Skin epidermis (tissue), 12 donors: ENCODE results near the gene PDF.
"Not testable (repeated sequence)": the region's sequence is repeated elsewhere in the genome, so short reads cannot be mapped to it uniquely, and the experiment has no call there.

Source experiments
- H3K27ac ChIP-seq, 21 experiments: fragments of 200-600 bp; sonication (generic) in 11 of 21; one replicate each; pipeline ENCODE4 v1.5.0; 2020; ENCODE audit warnings: mild to moderate bottlenecking in 3 of 21, inconsistent platforms in 2 of 21, moderate library complexity in 2 of 21
- H3K4me3 ChIP-seq, 7 experiments: fragments of 200-600 bp; sonication (generic) in 2 of 7; one replicate each; pipeline ENCODE4 v1.5.0; 2020; ENCODE audit warnings: inconsistent platforms in 2 of 7, mild to moderate bottlenecking in 2 of 7, moderate library complexity in 1 of 7

PDF gene, protein sequence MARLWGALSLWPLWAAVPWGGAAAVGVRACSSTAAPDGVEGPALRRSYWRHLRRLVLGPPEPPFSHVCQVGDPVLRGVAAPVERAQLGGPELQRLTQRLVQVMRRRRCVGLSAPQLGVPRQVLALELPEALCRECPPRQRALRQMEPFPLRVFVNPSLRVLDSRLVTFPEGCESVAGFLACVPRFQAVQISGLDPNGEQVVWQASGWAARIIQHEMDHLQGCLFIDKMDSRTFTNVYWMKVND

DNA sequence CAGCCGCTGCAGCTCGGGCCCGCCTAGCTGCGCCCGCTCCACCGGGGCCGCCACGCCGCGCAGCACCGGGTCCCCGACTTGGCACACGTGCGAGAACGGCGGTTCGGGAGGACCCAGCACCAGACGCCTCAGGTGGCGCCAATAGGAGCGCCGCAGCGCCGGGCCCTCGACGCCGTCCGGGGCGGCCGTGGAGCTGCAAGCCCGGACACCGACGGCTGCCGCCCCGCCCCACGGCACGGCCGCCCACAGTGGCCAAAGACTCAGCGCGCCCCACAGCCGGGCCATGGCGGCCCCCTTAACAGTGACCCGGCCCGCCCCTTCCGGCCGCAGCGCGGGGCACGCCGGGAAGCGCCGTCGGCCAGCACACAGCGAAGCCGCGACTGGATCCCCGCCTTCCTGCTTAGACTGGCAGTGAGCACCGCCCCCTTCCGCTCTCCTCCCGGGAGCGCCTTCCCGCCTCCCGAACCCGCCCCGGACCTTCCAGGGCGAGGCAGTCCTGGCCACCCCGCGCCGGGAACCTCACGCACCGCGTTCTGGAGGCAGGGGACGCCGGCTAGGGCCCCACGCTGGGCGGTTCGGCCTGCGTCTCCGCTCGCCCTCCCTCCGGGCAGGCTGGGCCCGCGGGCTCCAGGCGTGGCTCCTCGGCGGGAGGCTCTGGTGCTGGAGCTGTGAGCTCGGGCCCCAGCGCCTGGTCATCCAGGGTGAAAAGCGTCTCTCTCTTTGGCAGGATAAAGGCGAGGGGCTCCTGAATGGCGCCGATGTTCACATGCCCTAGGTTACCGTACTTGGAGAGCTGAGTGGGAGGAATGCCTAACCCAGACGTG is at the start of gene PDF:
PDF (minus strand) TSS at position 303 of the 824 bp plus-strand sequence; CDS start at position 285, 18 bp downstream.
- peak within 1 kb of the TSS; percentile 75 to 100 (median 93) for H3K4me3 ChIP-seq
- peak within 1 kb of the TSS; percentile 56 to 97 (median 91) for H3K27ac ChIP-seq

DNA sequence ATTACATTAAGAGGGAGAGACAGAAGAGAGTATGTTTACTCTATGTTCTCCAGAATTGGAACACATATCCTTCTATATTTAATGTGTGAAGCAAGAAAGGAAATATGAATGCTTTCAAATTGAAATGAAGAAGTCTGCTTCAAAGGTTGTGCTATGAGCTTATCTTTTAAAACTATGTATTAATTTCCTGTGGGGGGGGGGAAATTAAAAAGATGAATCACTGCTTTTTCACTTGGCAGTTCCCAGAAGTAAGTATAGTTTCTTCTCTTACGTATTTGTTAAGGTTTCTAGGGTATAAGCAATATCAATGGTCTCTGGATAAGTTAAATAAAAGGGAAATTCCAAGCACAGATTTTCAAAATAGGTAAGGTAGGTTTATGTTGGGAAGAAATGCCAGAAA is 48.4 kb upstream of the PDF start:
- no peak overlapping the region for H3K4me3 ChIP-seq
- no peak overlapping the region for H3K27ac ChIP-seq

DNA sequence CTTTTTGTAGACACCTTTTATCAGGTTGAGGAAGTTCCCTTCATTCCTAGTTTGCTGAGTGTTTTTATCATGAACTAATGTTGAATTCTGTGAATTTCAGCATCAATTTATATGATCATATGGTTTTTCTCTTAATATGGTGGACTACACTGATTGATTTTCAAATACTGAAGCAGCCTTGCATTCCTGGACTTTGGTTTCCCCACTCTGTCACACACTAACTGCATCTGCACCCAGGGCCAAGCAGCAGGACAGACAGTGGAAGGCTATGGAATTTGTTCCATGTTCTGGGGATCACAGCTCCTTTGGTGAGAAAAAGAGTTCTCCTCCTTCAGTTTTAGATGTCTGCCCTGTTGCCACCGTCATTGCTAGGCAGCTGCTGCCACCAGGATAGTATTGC is 47.6 kb upstream of the PDF start:
- Histone ChIP-seq H3K27ac (no peak overlapping the region), H3K4me3 (no peak overlapping the region)

DNA sequence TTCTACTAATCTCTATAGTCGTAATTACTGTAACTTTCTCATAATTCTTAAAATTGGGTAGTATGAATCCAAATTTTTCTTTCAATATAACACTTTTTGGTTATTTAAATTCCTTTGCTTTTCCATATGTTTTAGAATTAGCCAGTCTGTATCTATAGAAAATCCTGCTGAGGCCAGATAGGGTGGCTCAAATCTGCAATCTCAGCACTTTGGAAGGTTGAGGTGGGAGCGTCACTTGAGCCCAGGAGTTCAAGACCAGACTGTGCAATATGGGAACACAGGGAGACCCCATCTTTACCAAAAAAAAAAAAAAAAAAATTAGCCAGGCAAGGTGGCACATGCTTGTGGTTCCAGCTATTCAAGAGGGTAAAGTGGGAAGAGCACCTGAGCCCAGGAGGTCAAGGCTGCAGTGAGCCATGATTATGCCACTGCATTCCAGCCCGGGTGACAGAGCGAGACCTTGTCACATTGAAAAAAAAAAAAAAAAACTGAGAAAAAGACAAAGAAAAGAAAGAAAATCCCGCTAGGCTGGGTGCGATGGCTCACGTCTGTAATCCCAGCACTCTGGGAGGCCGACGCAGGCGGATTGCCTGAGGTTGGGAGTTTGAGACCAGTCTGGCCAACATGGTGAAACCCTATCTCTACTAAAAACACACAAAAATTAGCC is 46.1 kb upstream of the PDF start:
- no peak overlapping the region for H3K4me3 ChIP-seq
- no peak overlapping the region for H3K27ac ChIP-seq

DNA sequence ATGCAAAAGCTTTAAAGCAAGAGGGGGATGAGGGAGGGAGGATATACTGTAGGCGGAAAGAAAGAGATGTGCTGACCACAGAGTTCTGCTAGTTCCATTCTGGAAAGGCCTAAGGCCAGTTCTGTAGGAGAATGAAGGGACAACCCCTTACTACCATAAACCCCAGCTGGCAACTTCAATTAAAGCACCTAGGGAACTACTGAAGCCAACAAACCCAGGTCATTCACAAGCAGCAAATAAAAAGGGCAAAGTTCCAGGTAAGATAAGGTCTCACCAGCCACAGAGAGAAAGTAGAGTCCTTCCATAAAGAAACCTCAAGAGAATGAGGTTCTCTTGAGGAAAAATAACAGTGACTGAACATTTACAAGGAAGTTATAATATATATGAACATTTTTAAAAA is 42.6 kb upstream of the PDF start:
- Histone ChIP-seq H3K4me3 (no peak overlapping the region), H3K27ac (no peak overlapping the region)

DNA sequence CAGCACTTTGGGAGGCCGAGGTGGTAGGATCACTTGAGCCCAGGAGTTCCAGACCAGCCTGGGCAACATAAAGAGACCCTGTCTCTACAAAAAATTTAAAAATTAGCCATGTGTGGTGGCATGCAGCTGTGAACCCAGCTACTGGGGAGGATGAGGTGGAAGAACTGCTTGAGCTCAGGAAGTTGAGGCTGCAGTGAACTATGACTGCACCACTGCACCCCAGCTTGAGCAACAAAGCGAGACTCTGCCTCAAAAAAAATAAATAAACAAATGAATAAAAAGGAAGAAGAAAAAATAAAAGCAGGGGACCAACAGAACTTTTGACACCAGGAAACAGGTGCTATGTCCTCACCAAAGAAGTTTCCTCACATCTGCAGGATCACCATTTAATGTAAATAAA is 41.2 kb upstream of the PDF start:
- H3K4me3 ChIP-seq, result no peak overlapping the region
- no peak overlapping the region for H3K27ac ChIP-seq

DNA sequence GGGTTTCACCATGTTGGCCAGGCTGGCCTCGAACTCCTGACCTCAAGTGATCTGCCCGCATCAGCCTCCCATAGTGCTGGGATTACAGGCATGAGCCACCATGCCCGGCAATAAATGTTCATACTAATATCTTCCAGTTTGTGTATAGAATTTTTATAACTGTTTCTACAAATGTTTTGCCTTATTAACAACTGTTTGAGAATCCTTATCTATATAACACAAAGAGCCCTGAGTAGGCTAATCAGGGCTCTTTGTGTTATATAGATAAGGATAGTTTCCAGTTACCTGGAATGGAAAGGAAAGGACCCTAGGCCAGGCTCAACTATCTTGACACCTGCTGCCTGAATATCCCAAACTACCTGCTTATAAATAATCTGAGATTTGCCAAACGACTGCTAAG is 38.5 kb upstream of the PDF start:
- H3K4me3 ChIP-seq, result no peak overlapping the region
- H3K27ac ChIP-seq, result no peak overlapping the region

DNA sequence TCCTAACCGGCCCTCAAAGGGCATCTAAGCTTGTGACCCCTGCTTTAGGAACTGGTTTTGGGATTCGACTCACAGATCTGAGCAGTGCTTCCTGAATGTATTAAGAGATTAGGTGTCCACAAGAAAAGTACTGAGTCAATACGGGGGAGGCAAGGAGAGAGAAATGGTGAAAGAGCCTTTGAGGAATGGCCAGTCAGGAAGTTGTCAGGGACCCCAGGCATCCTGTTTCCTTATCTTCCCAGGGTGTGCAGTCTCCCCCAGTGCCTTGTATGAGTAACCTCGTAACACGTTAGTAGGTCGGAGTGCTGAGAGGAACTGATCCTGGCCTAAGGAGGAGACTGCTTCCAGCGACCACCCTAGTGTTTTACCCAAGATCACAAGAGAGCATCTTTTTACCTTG is 37.6 kb upstream of the PDF start:
- no peak overlapping the region for H3K27ac ChIP-seq
- no peak overlapping the region for H3K4me3 ChIP-seq

DNA sequence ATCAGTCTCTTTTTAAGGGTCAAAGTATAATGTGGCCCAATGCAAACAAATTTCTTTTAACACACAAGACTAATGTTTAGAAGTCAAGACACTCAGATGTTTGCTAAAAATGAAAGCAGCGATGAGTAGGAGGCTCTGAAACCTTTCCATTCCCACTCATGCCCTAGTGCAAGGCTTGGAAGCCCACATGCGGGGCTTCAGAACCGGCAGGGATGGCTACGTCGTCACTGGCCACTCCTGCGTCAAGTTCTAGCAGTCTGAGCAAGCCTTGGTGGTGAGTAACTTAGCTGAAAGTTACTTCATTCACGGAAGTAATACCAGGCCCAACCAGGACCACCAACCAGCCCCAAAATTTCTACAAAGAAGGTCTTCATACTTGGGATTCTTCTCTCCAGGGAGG is 36.0 kb upstream of the PDF start:
- Histone ChIP-seq H3K27ac (no peak overlapping the region), H3K4me3 (no peak overlapping the region)

DNA sequence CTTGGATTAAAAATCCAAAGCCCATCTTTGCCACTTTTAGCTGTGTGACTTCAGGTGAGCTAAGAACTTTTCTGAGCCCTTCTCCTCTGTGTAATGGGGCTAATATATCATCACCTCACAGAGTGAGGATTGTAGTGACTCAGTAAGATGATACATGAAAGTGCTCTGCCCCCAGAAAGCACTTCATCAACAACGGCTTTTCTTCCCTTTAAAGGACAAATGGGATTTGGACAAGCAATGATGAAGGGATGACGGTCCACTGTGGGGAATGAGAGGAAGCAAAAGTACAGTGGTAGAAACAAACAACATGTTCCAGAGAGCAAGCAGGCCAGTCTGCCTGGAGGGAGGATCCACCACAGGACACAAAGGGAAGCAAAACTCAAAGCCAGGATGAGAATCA is 35.5 kb upstream of the PDF start:
- H3K27ac ChIP-seq, result no peak overlapping the region
- no peak overlapping the region for H3K4me3 ChIP-seq

DNA sequence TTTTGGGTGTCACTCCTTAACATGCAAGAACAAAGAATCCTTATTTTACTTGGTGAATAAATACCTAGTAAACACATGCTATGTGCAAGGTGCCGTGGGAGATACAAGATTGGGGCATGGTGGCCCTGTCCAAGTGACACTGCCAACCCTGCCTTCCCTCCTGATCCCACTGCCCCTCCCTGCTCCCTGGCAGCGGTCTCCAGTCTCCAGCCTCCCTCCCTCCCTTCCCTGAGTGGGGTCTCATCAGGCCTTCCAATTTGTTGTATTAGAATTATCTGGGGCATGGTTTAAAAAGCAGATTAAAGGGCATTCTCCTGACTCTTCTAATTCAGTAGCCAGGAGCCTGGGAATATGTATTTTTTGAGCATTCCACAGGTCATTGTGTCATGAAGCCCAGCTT is 33.7 kb upstream of the PDF start:
- Histone ChIP-seq H3K27ac (no peak overlapping the region), H3K4me3 (no peak overlapping the region)

DNA sequence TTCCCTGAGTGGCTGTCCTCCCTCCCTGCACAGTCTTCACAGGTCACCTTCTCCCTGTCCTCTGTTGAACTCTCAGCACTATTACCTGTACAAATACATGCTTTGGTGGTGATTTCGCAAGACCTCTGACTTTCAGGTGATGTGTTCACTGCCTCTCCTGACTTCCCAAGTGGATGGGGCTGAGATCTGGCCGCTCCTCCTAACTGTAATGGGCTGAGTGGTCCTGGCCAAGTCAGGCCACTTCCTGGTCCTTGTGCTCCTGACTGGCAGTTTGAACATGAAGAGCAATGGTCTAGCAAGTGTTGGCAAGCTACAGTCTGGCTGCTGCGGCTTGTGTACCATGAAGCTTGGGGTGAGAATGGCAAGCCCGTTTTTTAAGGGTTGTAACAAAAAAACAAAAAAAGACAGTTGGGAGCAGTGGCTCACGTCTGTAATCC is 32.9 kb upstream of the PDF start:
- H3K27ac ChIP-seq, result no peak overlapping the region
- no peak overlapping the region for H3K4me3 ChIP-seq

DNA sequence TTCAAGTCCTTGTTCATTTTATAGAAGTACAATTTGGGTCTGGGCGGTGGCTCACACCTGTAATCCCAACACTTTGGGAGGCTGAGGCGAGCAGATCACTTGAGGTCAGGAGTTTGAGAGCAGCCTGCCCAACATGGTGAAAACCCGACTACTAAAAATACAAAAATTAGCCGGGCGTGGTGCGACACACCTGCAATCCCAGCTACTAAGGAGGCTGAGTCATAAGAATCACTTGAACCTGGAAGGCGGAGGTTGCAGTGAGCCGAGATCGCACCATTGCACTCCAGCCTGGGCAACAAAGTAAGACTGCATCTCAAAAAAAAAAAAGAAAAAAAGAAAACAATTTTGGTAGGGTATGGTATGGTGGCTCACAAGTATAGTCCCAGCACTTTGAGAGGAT is 29.7 kb upstream of the PDF start:
- not testable (repeated sequence) for H3K4me3 ChIP-seq, H3K27ac ChIP-seq

DNA sequence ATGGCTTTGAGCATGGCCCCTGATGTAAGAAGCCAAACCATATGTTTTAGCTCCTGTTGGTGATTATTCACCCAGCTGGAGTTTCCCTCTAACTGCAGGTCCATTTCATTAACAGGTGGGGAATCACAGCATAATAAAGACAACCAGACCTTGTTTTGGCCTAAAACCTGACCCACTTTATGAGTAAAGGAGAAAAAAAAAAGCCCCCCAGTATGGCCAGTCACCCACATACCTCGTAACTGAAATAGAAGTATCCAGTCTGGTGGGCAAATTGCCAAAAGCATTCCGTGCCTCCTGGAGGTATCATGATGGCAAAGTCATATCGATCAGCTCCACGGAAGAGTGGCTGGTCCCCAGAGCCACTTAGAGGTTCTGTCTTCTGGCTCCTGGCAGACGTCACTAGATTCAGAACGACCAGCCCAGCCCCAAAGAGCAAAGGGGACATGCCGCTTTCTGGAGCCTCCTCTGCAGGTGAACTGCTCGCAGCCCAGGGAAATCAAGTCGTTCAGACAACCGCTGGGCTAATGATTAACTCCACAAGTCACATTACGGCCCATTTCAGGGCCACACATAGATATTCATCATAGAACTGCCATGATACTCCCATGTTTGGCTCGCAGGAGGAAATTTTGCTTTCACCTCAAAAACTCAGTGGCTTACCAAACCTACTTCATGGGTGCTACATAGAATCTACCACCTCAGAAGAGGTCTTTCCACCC is 21.1 kb upstream of the PDF start, which contains the start of gene TMED6:
TMED6 (minus strand) TSS at position 478 of the 719 bp plus-strand sequence; CDS start at position 445, 33 bp downstream.
- no peak within 1 kb of the TSS for H3K27ac ChIP-seq
- H3K4me3 ChIP-seq, result no peak within 1 kb of the TSS

DNA sequence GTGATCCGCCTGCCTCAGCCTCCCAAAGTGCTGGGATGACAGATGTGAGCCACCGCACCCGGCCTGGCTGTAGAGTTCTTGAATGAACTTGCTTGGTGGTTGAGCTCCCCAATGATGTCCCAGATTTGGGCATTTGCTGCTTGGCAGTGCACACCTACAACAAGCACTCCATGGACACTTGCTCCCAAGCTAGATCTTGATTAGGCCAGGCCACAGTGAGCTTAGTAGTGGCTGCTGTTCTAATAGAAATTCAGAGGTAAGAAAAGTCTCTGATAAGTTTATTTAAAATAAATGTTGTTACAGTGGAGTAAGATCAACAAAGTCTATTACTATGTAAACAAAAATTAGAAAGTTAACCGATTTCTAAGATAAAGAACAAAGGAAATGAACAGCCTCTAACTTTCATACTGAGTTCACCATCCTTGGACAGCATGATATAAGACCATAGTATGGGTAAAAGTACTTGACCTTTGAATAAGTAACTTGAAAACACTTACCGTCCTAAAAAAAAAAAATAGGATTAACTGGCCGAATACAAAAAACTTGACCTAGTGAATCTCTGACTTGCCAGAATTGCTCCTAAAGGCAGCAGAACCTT is 20.2 kb upstream of the PDF start:
- Histone ChIP-seq H3K27ac (no peak overlapping the region), H3K4me3 (no peak overlapping the region)

DNA sequence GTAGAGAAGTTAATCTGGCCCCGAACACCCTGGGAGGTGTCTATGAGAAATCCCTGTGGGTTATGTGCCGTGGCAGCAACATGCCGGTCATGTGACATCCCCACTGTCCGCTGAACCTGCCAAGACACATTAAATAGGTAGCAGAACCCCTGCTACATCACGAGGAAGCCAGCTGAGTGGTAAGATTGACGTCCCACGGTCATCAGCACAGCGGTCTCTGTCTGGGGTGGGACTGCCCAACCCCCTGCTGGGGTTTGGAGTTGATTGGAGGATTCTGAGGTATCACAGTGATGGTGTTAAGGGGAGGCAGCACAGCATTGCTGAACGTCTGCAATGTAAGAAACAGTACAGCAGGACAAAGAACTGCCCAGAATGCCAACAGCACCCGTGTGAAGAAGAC is 19.1 kb upstream of the PDF start:
- no peak overlapping the region for H3K4me3 ChIP-seq
- H3K27ac ChIP-seq, result no peak overlapping the region

DNA sequence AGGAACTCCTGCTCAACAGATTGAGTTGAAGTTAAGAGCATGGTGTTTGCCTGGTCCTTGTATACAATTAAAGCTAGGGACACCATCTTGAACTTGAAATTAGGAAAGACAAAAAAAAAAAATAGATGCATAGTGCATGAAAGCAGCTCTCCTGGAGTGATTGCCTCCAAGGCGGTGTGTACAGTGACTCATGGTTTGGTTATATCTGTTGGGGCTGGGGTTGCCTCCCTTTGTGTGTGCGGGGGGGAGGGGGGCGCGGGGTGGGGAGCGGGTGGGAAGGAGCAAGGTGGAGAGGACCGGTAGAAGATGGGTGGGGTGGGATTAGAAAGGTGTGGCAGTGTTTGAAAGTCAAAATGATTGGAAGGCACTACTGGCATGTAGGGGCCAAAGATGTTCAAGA is 17.8 kb upstream of the PDF start:
- no peak overlapping the region for H3K27ac ChIP-seq
- no peak overlapping the region for H3K4me3 ChIP-seq

DNA sequence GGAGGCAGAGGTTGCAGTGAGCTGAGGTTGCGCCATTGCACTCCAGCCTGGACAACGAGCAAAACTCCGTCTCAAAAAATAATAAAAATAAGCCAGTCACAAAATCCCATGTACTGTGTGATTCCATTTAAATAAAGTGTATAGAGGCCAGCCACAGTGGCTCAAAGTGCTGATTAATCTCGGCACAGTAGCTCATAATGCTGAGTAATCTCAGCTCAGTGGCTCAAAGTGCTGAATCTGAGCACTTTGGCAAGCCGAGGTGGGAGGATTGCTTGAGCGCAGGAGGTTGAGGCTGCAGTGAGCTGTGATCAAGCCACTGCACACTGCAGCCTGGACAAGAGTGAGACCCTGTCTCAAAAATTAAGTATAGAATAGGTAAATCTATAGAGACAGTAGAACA is 16.3 kb upstream of the PDF start:
- Histone ChIP-seq H3K4me3 (no peak overlapping the region), H3K27ac (peak overlapping the region in 1 of 21 experiments; percentile 0)

DNA sequence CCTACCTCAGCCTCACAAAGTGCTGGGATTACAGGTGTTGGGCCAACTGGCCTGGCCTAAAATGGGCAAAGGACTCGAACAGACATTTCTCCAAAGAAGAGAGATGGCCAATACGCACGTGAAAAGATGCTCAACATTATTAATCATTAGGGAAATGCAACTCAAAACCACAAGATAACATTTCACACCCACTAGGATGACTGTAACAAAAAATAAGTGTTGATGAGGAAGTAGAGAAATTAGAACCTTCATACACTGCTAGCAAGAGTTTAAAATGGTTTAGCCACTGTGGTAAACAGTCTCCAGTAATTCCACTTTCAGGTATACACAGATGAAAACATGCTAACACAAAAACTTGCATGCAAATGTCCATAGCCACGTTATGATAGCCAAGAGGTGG is 15.5 kb upstream of the PDF start:
- H3K4me3 ChIP-seq, result no peak overlapping the region
- peak overlapping the region in 1 of 21 experiments; percentile 0 for H3K27ac ChIP-seq

DNA sequence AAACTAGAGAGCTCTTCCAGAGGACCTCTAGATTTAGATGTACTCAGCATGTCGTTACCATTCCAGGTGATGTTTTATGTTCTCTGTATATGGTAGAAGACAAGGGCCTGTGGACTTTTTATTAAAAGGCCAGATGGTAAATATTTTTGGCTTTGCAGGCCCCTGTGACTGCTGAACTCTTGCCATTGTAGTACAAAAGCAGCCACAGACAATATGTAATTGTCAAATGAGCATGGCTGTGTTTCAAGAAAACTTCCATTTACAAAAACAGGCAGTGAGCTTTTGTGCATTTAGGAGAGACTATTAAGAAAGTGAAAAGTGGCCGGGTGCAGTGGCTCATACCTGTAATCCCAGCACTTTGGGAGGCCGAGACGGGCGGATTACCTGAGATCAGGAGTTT is 13.8 kb upstream of the PDF start:
- no peak overlapping the region for H3K27ac ChIP-seq

More for the DNA sequence above, 13.8 kb upstream of the PDF start:
- no peak overlapping the region for H3K4me3 ChIP-seq
